GM18520 (cell line): ENCODE measurements around the gene BCL2L12.
A peak's percentile ranks its signal among the peaks of the same experiment; 100 is the strongest.

Source experiments
- ATAC-seq: cut with Tn5 transposase; IDR thresholded peaks from one replicate; pipeline ENCODE4 v1.9.1; 2021; ENCODE audit not compliant: unreplicated experiment

Gene BCL2L12

DNA sequence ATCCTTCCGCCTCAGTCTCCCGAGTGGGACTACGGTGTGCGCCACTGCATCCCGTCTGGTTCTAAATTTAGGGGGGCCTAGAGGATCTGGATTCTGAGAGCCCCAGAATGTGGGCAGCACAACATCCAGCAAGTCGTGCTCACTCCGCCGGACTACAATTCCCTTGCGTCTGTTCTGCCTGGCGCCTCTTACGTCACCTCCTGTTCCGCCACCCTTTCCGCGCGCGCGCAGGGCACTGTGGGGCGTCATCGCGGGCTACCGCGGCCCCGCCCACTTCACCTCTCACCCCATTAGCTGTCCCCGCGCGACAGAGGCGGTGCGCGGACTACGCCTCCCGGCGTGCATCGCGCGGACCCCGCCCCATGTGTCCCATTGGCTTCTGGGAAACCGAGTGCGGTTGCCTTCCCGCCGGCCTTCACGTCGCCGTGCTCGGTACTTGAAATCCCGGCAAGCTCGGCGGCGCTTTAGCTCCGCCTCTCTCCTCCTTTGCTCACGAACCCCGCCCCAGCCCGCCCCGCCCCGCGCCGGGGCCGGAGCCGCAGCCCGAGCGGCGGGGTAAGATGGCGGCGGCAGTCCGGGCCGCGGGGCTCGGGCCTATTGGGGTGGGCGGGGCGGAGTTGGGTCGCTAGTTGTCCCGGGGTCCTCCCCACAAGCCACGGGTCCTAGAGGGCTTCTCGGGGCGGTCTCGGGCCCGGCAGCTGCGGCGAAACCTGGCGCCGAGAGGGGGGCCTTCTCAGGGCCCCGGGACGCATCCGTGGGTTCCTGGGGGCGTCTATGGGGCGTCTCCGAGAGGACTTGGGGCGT is 23.8 kb upstream of the BCL2L12 start, which contains the start of gene SCAF1:
TSS of gene SCAF1 (plus strand) at position 522 of the 804 bp plus-strand sequence. CDS start 2,818 bp downstream, outside the sequence.
- ATAC-seq: peak; percentile 58

DNA sequence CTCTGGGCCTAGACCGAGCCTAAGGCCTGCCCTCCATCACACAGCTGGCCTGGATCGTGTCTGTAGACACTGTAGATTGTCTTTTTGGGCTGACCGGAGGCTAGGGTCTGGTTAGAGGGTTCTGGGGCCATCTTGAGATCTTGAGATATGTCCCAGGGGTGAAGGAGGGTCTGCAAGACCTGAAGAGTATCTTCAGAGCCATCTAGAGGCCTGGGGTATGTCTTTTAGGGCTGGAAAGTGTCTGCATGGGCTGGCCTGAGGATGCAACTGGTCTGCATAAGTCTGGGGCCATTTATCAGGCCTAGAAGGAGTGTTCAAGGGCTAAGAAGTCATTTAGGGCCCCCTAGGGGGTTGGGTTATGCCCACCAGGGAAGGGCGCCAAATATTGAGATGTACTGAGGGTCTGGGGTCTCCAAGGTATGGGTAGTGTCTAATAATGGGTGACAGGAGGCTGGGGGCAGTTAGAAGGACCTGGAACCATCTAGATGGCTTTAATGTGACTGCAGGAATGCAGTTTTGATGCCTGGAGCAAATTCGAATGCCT is 23.2 kb upstream of the BCL2L12 start:
- no peak for ATAC-seq

DNA sequence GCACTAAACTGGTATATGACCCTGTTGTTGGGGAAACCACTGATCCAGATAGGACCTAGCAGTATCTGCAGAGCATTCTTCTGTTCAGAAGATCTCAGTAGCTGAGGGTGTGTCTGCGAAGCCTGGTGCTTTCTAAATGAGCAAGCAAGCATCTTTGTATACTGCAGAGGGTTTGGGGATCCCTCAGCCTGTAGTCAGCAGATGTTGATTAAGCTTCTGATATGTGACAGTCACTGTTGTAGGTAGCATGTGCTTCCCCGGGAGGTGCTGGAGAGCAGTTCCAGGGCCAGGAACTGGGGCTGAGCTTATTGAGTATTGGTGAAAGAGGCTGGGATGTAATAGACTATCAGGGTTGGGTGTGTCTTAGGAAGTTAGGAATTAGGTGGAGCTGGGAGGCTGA is 22.3 kb upstream of the BCL2L12 start:
- no peak for ATAC-seq

GRCh38 chr19:49645592-49645991 is 20.1 kb upstream of the BCL2L12 start:
- no peak for ATAC-seq

- ATAC-seq: no peak
Observed at GRCh38 chr19:49645995-49646394, 19.7 kb upstream of the BCL2L12 start.

DNA sequence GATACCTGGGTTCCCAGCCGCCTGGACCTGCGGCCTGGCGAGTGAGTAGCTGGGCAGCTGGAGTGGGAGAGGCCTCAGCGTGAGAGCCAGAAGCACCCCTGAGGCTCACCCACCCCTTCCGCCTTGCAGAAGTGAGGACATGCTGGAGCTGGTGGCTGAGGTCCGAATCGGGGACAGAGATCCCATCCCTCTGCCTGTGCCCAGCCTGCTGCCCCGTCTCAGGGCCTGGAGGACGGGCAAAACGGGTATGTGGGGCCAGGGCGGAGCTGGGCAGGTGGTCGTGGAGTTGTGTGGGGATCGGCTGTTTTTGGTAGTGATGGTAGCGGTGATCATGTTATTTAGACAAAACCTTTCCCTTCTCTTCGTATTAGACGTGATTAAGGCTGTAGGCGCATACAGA is 19.1 kb upstream of the BCL2L12 start:
- ATAC-seq: no peak

GRCh38 chr19:49651029-49651819 is 14.5 kb upstream of the BCL2L12 start:
- ATAC-seq: no peak

DNA sequence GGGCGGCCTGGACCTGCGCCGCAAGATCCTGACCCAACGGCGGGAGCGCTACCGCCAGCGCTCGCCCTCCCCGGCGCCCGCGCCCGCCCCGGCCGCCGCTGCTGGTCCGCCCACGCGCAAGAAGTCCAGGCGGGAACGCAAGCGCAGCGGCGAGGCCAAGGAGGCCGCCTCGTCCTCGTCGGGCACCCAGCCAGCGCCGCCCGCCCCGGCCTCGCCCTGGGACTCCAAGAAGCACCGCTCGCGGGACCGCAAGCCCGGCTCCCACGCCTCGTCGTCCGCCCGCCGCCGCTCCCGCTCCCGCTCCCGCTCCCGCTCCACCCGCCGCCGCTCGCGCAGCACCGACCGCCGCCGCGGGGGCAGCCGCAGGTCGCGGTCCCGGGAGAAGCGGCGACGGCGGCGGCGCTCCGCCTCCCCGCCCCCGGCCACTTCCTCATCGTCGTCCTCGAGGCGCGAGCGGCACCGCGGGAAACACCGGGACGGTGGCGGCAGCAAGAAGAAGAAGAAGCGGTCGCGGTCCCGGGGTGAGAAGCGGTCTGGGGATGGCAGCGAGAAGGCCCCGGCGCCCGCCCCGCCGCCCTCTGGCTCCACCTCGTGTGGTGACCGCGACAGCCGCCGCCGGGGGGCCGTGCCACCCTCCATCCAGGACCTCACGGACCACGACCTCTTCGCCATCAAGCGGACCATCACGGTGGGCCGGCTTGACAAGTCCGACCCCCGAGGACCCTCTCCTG is 13.7 kb upstream of the BCL2L12 start:
- ATAC-seq: no peak

GRCh38 chr19:49652551-49653465 is 12.9 kb upstream of the BCL2L12 start:
- ATAC-seq: no peak

DNA sequence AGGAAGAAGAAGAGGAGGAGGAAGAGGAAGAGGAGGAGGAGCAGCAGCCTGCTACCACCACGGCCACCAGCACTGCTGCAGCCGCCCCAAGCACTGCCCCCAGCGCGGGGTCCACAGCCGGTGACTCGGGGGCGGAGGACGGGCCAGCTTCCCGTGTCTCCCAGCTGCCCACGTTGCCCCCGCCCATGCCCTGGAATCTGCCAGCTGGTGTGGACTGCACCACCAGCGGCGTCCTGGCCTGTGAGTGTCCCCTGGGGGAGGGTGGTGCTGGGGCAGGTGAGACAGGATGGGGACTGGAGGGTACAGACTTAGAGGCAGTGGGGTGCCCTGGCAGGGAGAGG is 12.3 kb upstream of the BCL2L12 start:
- ATAC-seq: no peak

- ATAC-seq: no peak
Observed at GRCh38 chr19:49654581-49654980, 11.2 kb upstream of the BCL2L12 start.

DNA sequence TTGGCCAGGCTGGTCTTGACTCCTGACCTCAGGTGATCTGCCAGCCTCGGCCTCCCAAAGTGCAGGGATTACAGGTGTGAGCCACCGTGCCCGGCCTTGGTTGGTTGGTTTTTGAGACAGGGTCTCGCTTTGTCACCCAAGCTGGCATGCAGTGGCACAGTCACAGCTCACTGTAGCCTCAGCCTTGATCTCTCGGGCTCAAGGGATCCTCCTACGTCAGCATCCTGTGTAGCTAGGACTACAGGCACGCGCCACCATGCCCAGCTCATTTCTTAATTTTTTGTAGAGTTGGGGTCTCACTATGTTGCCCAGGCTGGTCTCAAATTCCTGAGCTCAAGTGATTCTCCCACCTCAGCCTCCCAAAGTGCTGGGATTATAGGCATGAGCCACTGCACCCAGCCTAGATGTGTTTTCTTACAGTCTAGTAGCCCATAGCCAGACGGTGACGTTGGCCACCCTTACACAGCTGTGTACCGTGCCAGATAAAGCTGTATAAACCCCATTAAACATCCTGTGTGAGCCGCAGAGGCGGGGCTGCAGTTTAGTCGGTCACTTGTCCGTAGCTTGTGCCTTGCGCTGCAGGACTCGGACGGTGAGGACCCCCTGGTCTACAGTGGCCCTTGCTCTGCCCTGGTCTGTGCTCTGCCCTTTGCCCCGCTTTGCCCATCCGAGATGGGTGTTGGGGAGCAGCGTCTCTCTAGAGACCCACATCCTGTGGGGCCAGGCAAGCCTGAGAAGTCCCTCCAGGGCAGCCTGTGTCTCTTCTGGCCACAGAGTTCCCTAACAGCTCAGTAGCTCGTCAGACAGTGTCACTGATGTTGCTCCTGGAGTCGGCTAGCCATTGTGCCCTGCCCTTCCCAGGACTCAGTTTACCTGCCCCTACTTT is 9.9 kb upstream of the BCL2L12 start:
- ATAC-seq: no peak

- ATAC-seq: no peak
Observed at GRCh38 chr19:49656456-49657109, 9.2 kb upstream of the BCL2L12 start.

GRCh38 chr19:49657493-49658138 is 8.1 kb upstream of the BCL2L12 start:
- ATAC-seq: no peak

DNA sequence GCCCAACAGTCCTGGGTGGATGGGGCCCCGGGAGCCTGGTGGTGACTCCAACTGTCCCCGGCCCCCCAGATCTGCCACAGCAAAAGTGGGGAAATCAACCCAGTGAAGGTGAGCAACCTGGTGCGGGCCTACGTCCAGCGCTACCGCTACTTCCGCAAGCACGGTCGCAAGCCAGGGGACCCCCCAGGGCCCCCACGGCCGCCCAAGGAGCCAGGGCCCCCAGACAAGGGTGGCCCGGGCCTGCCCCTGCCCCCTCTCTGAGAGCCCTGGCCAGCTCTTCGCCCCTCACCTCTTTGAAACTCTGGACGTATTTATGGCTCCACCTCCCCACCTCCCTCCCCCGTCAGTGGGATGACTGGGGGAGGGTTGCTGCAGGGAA is 7.6 kb upstream of the BCL2L12 start:
- ATAC-seq: no peak

DNA sequence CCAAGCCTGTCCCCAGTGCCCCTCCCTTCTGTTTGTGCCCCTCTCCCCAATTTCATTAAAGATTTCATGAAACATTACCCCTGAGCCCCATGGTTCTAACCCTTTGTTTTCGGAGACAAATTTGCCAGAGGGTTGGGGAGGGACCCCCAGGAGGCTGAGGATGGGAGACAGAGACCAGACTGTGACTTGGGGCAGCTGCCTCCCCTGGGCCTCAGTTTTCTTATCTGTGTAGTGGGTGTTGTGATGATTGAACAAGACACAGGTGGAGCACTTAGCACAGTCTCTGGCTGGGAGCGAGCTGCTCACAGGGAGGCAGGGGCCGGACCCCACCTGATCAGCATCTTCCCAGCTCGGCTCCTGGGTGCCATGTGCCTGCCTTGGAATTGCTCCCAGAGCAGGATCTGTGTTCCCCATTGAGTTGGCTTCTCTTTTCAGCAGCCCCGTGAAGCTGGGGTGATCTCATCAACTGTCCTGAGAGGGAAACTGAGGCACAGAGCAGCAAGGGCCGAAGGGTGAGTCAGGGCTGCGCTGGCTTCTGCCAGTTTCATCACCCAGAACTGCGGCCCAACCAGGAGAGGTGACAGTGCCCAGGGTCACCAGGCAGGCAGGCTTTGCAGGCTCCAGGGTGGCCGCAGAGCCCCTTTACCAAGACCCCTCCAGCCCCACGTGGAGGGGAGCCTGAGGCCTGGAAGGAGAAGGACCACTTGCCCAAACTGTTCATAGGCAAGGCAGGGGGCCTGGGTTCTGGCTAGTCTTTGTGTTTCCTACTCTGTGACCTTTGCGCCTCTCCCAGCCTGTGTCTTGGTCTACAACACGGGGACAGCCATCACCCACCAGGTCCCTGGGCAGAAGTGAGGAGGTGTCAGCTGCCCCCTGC is 6.9 kb upstream of the BCL2L12 start:
- ATAC-seq: no peak

DNA sequence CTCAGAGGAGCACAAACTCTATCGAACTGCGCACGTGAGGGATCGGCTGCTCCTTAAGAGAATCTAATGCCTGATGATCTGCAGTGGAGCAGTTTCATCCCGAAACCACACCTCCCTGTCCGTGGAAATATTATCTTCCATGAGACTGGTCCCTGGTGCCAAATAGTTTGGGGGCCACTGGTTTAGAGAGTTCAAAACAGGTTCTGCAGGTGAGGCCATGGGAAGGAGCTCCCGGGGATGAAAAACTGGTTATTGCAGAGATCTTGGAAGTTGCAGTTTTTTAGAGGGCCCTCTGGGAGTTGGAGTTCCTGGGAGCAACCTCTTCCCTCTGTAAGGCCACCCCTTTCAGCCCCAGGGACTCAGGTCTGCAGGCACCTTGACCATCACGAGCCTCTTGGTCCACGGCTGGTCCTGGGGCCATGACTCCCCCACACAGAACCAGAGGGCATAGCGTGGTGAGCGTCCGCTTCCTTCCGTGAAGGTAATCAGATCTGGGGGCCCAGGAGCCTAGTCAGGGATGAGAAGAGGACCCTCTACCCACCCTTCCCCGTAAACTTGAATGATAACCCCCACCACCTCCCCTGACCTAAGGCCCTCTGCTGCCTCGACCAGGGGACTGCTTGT is 5.3 kb upstream of the BCL2L12 start:
- no peak for ATAC-seq
